Immature natural killer cell (primary cell): Measurements from ENCODE around the gene NEXN. TPM values are rescaled to one million over a fixed set of nuclear protein-coding genes. Genes with fewer than 3 reads are reported as not detected.

Source experiments
- DNase-seq, 3 donors: peaks; one replicate each; pipeline ENCODE4 v3.0.0; 2022; ENCODE audit warnings: mixed read lengths in 1 of 3
- H3K27ac Mint-ChIP-seq, 6 donors: one replicate each; pipeline ENCODE4 v1.8.0; 2020; ENCODE audit warnings: mixed read lengths in 6 of 6, mild to moderate bottlenecking in 5 of 6, inconsistent platforms in 4 of 6, moderate library complexity in 3 of 6
- H3K27me3 Mint-ChIP-seq, 3 donors: one replicate each; pipeline ENCODE4 v1.8.0; 2020 to 2021; ENCODE audit warnings: low read depth in 3 of 3, mild to moderate bottlenecking in 3 of 3, mixed read lengths in 3 of 3, moderate library complexity in 3 of 3, inconsistent platforms in 1 of 3
- H3K36me3 Mint-ChIP-seq, 3 donors: one replicate each; pipeline ENCODE4 v1.8.0; 2020; ENCODE audit warnings: mixed read lengths in 3 of 3, inconsistent platforms in 2 of 3, mild to moderate bottlenecking in 2 of 3
- H3K4me1 Mint-ChIP-seq, 2 donors: one replicate each; pipeline ENCODE4 v1.8.0; 2020; ENCODE audit warnings: inconsistent platforms in 2 of 2, mild to moderate bottlenecking in 2 of 2, mixed read lengths in 2 of 2, moderate library complexity in 1 of 2
- H3K4me3 Mint-ChIP-seq, 5 donors: one replicate each; pipeline ENCODE4 v1.8.0; 2020; ENCODE audit warnings: mild to moderate bottlenecking in 5 of 5, mixed read lengths in 5 of 5, inconsistent platforms in 3 of 5, moderate library complexity in 3 of 5
- H3K9me3 Mint-ChIP-seq, 6 donors: one replicate each; pipeline ENCODE4 v1.8.0; 2020; ENCODE audit warnings: mild to moderate bottlenecking in 6 of 6, mixed read lengths in 6 of 6, inconsistent platforms in 4 of 6, moderate library complexity in 3 of 6
- polyA plus RNA-seq, 3 donors: library from polyadenylated mRNA; unstranded; fragments of 300-500 nt; fragmentation: Illumina TruSeq; gene quantifications; one replicate each; pipeline ENCODE4 v1.2.3, GENCODE V29; 2021

Gene NEXN
- polyA plus RNA-seq, 3 donors from 2014 or later = 0.89 to 3.0 (median 2.6) TPM

DNA sequence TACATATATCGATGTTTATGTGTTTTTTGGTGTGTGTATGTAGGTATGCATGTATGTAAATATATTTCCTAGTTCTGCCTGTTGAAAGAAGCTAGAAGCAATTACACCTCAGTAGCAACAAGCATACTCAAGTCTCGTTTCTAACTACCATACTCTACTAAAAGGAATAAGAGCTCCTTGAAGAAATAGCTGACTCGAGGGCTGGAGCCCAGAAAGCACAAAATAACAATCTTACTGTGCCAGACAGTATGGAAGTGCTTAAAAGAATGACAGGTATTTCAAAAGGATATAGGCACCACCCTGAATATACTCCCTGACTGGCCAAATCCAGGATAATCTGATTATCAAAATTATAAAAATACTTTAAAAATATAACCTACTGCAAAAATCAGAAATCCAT, 67.3 kb downstream of the NEXN start:
- peak overlapping the region in 3 of 6 donors; percentile 34 to 64 (median 51) for H3K27ac Mint-ChIP-seq

DNA sequence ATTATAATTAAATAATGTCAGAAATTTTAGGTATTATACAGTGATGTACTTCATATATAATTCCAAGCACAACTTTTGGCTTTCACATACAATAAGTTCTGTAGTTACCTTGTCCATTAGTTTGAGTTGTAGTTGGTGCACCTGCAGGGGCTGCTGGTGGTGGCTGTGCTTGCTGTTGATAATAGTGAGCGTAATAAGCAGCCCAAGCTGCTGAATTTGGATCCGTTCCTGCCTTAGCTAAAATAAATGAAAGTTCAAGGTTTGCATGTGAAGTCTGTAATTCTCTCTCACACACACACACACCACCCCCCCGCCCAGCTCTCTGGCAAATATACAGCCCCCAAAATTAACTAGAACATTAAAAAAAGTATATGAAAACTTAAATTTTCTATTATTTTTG, 68.0 kb downstream of the NEXN start:
- DNase-seq = no peak
- Mint-ChIP-seq H3K36me3 (peaks cover 18 to 60% (median 36%) of the 10 kb centered on the region in 3 donors), H3K27me3 (peaks cover 3 to 12% (median 5%) of the 10 kb centered on the region in 3 donors), H3K4me1 (peaks cover 16 to 57% of the 10 kb centered on the region in 2 donors), H3K4me3 (no peak overlapping the region), H3K9me3 (no peaks in the 10 kb centered on the region), H3K27ac (peak overlapping the region in 1 of 6 donors; percentile 23)

More for the DNA sequence above, 67.3 kb downstream of the NEXN start:
- H3K4me1 Mint-ChIP-seq = peaks cover 19 to 60% of the 10 kb centered on the region in 2 donors
- H3K4me3 Mint-ChIP-seq = peak overlapping the region in 1 of 5 donors; percentile 73
- no peaks in the 10 kb centered on the region for H3K9me3 Mint-ChIP-seq
- peaks cover 13 to 58% (median 29%) of the 10 kb centered on the region in 3 donors for H3K36me3 Mint-ChIP-seq
- no peak for DNase-seq
- peaks cover 2 to 15% (median 4%) of the 10 kb centered on the region in 3 donors for H3K27me3 Mint-ChIP-seq

- Mint-ChIP-seq H3K4me1 (peaks cover 13 to 59% of the 10 kb centered on the region in 2 donors), H3K9me3 (no peaks in the 10 kb centered on the region), H3K27ac (peak overlapping the region in 1 of 6 donors; percentile 83), H3K27me3 (peaks cover 4 to 7% (median 4%) of the 10 kb centered on the region in 3 donors), H3K4me3 (no peak overlapping the region), H3K36me3 (peaks cover 16 to 72% (median 51%) of the 10 kb centered on the region in 3 donors)
- DNase-seq = no peak
Observed at GRCh38 chr1:77958391-77958790, 70.0 kb downstream of the NEXN start.

GRCh38 chr1:77958850-77959249, 70.4 kb downstream of the NEXN start:
- peaks cover 4 to 7% (median 4%) of the 10 kb centered on the region in 3 donors for H3K27me3 Mint-ChIP-seq
- H3K4me1 Mint-ChIP-seq = peaks cover 13 to 55% of the 10 kb centered on the region in 2 donors
- H3K36me3 Mint-ChIP-seq = peaks cover 17 to 72% (median 54%) of the 10 kb centered on the region in 3 donors
- no peaks in the 10 kb centered on the region for H3K9me3 Mint-ChIP-seq
- no peak overlapping the region for H3K4me3 Mint-ChIP-seq
- DNase-seq = no peak
- H3K27ac Mint-ChIP-seq = peak overlapping the region in 1 of 6 donors; percentile 83

DNA sequence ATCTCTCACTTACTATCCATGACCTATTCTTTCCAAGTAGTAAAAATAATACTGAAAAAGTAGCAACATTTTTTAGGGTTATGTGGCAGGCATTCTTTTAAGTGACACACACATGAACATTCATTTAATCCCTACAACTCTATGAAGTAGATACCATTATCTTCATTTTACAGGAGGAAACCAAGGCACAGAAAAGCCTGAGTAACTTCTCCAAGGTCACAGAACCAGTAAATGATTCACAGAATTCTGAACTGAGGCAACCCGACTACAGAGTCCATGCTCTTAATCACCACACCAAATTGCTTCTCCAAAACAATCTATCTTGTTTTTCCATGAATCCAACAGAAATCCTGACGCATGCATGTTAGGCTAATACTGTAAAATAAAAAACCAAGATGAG, 73.0 kb downstream of the NEXN start:
- Mint-ChIP-seq H3K27ac (no peak overlapping the region), H3K27me3 (peaks cover 4% of the 10 kb centered on the region in 3 donors)

DNA sequence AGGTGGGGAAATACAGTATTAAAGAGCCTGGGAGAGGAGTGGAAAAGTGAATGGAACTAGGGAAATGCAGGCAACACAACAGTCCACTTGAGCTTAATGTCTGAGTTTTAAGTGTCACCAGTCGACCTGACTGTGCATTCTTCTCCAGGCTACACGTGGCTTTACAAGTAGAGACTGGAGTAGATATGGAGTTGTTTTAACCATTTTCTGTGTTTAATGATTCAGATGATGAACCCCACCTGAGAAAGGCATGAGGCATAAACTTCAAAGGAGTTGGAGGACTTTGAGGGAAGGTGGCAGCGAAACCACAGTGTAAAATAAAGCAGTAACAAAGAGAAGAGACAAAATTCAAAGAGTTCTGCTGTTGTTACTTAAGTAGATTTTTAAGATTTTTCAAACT, 77.9 kb downstream of the NEXN start:
- peaks cover 29 to 64% (median 58%) of the 10 kb centered on the region in 3 donors for H3K36me3 Mint-ChIP-seq
- peaks cover 27 to 63% of the 10 kb centered on the region in 2 donors for H3K4me1 Mint-ChIP-seq
- H3K4me3 Mint-ChIP-seq = no peak overlapping the region
- no peak for DNase-seq
- peak overlapping the region in 3 of 6 donors; percentile 7 to 73 (median 33) for H3K27ac Mint-ChIP-seq
- peaks cover 0 to 1% (median under 1%) of the 10 kb centered on the region in 3 donors for H3K27me3 Mint-ChIP-seq
- no peaks in the 10 kb centered on the region for H3K9me3 Mint-ChIP-seq

More for the DNA sequence above, 73.0 kb downstream of the NEXN start:
- Mint-ChIP-seq H3K36me3 (peaks cover 29 to 77% (median 62%) of the 10 kb centered on the region in 3 donors), H3K9me3 (no peaks in the 10 kb centered on the region), H3K4me1 (peaks cover 9 to 43% of the 10 kb centered on the region in 2 donors), H3K4me3 (no peak overlapping the region)
- DNase-seq = no peak

DNA sequence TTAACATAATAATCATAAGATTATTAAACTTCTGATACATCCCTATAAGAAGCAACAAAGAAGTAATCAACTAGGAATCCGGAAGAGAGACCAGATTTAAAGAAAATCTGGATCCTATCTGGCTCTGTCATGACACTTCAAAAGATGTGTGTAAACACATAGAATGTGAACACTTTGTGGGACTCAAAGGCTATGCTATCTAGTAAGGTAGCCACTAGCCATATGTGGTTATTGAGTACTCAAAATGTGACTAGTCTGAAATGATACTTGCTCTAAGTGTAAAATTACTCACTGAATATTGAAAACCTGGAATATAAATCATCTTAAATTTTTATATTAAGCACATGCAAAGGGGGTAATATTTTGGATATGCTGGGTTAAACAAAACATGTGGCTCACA, 81.8 kb downstream of the NEXN start:
- peak overlapping the region in 2 of 5 donors; percentile 3 to 8 for H3K4me3 Mint-ChIP-seq

DNA sequence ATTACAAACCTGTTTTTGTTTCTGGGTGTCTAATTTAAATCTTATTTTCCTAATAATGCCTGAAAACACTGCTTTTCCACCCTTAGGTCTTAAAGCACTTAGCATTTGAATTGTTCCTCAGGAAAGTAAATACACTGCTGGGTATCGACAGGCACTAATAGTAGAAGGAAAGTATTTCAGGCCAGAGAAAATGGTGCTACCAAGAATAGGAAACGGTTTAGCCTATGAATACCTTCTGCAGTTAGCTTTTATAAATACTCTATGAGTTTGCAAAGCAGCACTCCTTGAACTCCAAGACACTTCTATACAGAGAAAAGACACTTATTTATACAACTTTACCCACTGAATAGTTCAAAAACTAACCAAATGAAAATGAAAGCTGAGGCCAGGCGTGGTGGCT, 83.7 kb downstream of the NEXN start:
- H3K36me3 Mint-ChIP-seq = peaks cover 19 to 25% (median 21%) of the 10 kb centered on the region in 3 donors
- DNase-seq = no peak
- no peaks in the 10 kb centered on the region for H3K9me3 Mint-ChIP-seq
- peak overlapping the region in 4 of 5 donors; percentile 31 to 57 (median 40) for H3K4me3 Mint-ChIP-seq
- H3K27ac Mint-ChIP-seq = peak overlapping the region in 4 of 6 donors; percentile 18 to 72 (median 44)
- peaks cover 57 to 70% of the 10 kb centered on the region in 2 donors for H3K4me1 Mint-ChIP-seq
- H3K27me3 Mint-ChIP-seq = peaks cover 0 to 4% (median 0%) of the 10 kb centered on the region in 3 donors

More for the DNA sequence above, 81.8 kb downstream of the NEXN start:
- peaks cover 24 to 32% (median 30%) of the 10 kb centered on the region in 3 donors for H3K36me3 Mint-ChIP-seq
- H3K9me3 Mint-ChIP-seq = no peaks in the 10 kb centered on the region
- H3K27ac Mint-ChIP-seq = no peak overlapping the region
- peaks cover 0 to 4% (median 0%) of the 10 kb centered on the region in 3 donors for H3K27me3 Mint-ChIP-seq
- DNase-seq = no peak
- peaks cover 53 to 70% of the 10 kb centered on the region in 2 donors for H3K4me1 Mint-ChIP-seq

DNA sequence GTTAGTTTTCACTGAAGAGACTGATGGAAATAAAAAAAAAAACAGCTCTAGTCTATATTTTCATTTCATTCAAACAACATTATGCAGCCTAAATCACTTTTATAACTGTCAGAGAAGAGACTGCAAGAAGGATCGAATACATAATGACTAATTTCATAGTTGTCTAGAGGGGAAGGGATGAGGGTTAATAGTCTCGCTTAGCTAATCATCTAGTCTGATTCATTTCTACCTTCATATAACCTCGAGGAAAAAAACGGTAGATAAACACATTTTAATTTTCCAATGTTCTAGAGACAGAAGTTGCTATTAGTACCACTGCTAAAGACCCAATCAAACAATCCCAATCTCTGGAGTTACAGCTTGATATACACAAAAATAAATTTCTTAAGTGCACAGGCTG, 87.0 kb downstream of the NEXN start:
- H3K27ac Mint-ChIP-seq = peak overlapping the region in 5 of 6 donors; percentile 9 to 86 (median 69)
- H3K36me3 Mint-ChIP-seq = peaks cover 4 to 14% (median 4%) of the 10 kb centered on the region in 3 donors
- H3K4me1 Mint-ChIP-seq = peaks cover 24 to 60% of the 10 kb centered on the region in 2 donors
- peak overlapping the region in 4 of 5 donors; percentile 59 to 88 (median 80) for H3K4me3 Mint-ChIP-seq
- DNase-seq = no peak
- H3K27me3 Mint-ChIP-seq = peaks cover 0 to 4% (median 0%) of the 10 kb centered on the region in 3 donors
- no peaks in the 10 kb centered on the region for H3K9me3 Mint-ChIP-seq

- H3K27ac Mint-ChIP-seq = peak overlapping the region in 5 of 6 donors; percentile 64 to 86 (median 81)
- H3K9me3 Mint-ChIP-seq = no peaks in the 10 kb centered on the region
- peak overlapping the region in 4 of 5 donors; percentile 59 to 88 (median 80) for H3K4me3 Mint-ChIP-seq
- peaks cover 0 to 4% (median 0%) of the 10 kb centered on the region in 3 donors for H3K27me3 Mint-ChIP-seq
- H3K36me3 Mint-ChIP-seq = peaks cover 4 to 14% (median 4%) of the 10 kb centered on the region in 3 donors
- peaks cover 18 to 59% of the 10 kb centered on the region in 2 donors for H3K4me1 Mint-ChIP-seq
- no peak for DNase-seq
Observed at GRCh38 chr1:77975907-77976306, 87.5 kb downstream of the NEXN start.

GRCh38 chr1:77976433-77977076, 88.1 kb downstream of the NEXN start:
- H3K4me3 Mint-ChIP-seq = peak overlapping the region in 2 of 5 donors; percentile 76 to 88
- H3K4me1 Mint-ChIP-seq = peaks cover 15 to 53% of the 10 kb centered on the region in 2 donors
- no peak for DNase-seq
- peak overlapping the region in 2 of 6 donors; percentile 84 to 85 for H3K27ac Mint-ChIP-seq
- H3K9me3 Mint-ChIP-seq = no peaks in the 10 kb centered on the region
- peaks cover 0 to 1% (median 0%) of the 10 kb centered on the region in 3 donors for H3K27me3 Mint-ChIP-seq
- peaks cover 4 to 14% (median 4%) of the 10 kb centered on the region in 3 donors for H3K36me3 Mint-ChIP-seq

DNA sequence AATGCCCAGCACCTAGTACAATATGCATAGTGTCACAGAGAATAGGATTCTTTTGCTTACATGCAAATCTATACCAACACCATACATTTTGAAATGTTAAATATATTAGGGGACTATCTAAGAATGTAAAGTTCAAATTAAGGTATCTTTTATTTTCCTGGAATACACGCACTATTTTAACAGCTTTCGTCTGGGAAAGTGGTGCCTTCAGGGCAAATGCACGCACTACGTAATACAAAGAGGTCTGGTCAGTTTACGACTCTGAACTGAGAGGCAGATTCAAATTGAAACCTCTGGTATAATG, 89.5 kb downstream of the NEXN start:
- H3K9me3 Mint-ChIP-seq = no peaks in the 10 kb centered on the region
- no peak overlapping the region for H3K27ac Mint-ChIP-seq
- H3K4me3 Mint-ChIP-seq = no peak overlapping the region
- no peak for DNase-seq
- peaks cover 0 to 1% (median 0%) of the 10 kb centered on the region in 3 donors for H3K27me3 Mint-ChIP-seq
- H3K4me1 Mint-ChIP-seq = peaks cover 7 to 43% of the 10 kb centered on the region in 2 donors
- peaks cover 4 to 10% (median 4%) of the 10 kb centered on the region in 3 donors for H3K36me3 Mint-ChIP-seq

DNA sequence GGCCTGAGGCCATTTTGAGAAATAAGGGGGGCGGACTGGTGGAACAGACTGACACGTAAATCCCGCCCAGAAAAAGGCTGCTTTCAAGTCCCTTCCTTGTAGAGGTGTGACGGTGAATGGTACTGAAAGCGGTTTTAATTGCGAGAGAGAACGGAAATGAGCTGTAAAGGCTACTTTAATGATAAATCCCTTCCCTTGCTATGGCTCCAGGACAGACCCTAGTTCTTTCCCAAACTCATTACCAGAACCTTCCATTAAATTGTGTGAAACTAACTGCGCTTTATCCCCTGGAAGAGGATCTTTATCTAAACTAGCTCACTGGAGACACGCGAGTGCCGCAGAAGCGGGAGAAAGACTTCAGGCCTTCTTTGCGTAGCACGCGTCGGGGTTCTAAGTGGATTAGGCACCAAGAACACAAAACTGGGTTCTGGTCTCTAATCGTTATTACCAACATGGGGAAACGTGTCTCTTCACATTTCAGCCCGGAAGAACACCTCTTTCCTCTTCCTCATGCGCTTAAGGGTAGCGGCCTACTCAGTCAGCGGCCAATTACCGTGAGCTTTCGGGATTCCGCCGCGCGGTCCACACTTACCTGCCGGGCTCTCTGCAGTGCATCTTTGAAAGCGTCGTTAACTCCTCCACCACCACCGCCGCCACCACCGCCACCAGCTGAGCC, 90.0 kb downstream of the NEXN start:
- H3K36me3 Mint-ChIP-seq = peaks cover 2 to 9% (median 4%) of the 10 kb centered on the region in 3 donors
- H3K27me3 Mint-ChIP-seq = peaks cover 0 to 1% (median 0%) of the 10 kb centered on the region in 3 donors
- H3K4me1 Mint-ChIP-seq = peaks cover 7 to 42% of the 10 kb centered on the region in 2 donors

More for the DNA sequence above, 90.0 kb downstream of the NEXN start:
- Mint-ChIP-seq H3K4me3 (no peak overlapping the region), H3K27ac (no peak overlapping the region), H3K9me3 (no peaks in the 10 kb centered on the region)
- DNase-seq = peak; percentile 84 to 87 (median 87)
